IMR-90 (cell line): ENCODE data around the gene TPR. TPM values are rescaled to one million over a fixed set of nuclear protein-coding genes. Genes with fewer than 3 reads are reported as not detected.

ENCODE experiments used
- ATAC-seq: fragments of 200-7000 bp; cut with Tn5 transposase; 2 replicates; pipeline ENCODE4 v1.9.1; 2020; ENCODE audit warnings: low read depth, mild to moderate bottlenecking, moderate library complexity
- BruUV-seq: library from RNA; stranded (reverse); fragments of 400-500 nt; replicated peaks from 2 replicates; lab custom pipeline; 2021; lab: Mats Ljungman, UMichigan
- CTCF ChIA-PET: fragments of 300-600 bp; formaldehyde crosslinking; extraction: SDS; loops from one replicate; lab custom pipeline; 2021; ENCODE audit warnings: antibody characterized with exemption; lab: Yijun Ruan, JAX
- POLR2A ChIA-PET: fragments of 300-600 bp; sonication (Branson Sonifier 250); formaldehyde crosslinking; loops from one replicate; lab custom pipeline; 2022; ENCODE audit warnings: antibody characterized with exemption; ENCODE audit not compliant: unreplicated experiment; lab: Charles Lee
- DNase-seq: peaks from one replicate; pipeline ENCODE4 v3.0.0; 2013
- H2AFZ ChIP-seq: replicated peaks from 2 replicates; pipeline ENCODE3; 2013; ENCODE audit warnings: low read length, mild to moderate bottlenecking; ENCODE audit not compliant: poor library complexity
- H2AK5ac ChIP-seq: 2 replicates; pipeline ENCODE4 v1.6.1; 2013; ENCODE audit warnings: low read depth, low read length, inconsistent platforms
- H2AK9ac ChIP-seq: replicated peaks from 2 replicates; pipeline ENCODE3; 2013; ENCODE audit warnings: mild to moderate bottlenecking, low read depth, low read length, moderate library complexity; ENCODE audit not compliant: poor library complexity
- H2BK120ac ChIP-seq: 2 replicates; pipeline ENCODE4 v1.6.1; 2013; ENCODE audit warnings: low read depth, low read length, inconsistent platforms
- H2BK15ac ChIP-seq: 3 replicates; pipeline ENCODE4 v1.6.1; 2013; ENCODE audit warnings: low read depth, low read length, inconsistent platforms
- H2BK20ac ChIP-seq: 2 replicates; pipeline ENCODE4 v1.6.1; 2013; ENCODE audit warnings: low read depth, mild to moderate bottlenecking, inconsistent platforms, low read length, moderate library complexity
- H2BK5ac ChIP-seq: 2 replicates; pipeline ENCODE4 v1.6.1; 2013; ENCODE audit warnings: mild to moderate bottlenecking, low read depth, low read length, inconsistent platforms; ENCODE audit not compliant: poor library complexity, severe bottlenecking
- H3K14ac ChIP-seq: replicated peaks from 2 replicates; pipeline ENCODE4 v1.6.1; 2013; ENCODE audit warnings: low read depth, low read length, inconsistent platforms
- H3K18ac ChIP-seq: 2 replicates; pipeline ENCODE4 v1.6.1; 2013; ENCODE audit warnings: low read depth, low read length, control low read depth
- H3K23ac ChIP-seq: 2 replicates; pipeline ENCODE4 v1.6.1; 2013; ENCODE audit warnings: low read depth, low read length, inconsistent platforms
- H3K27ac ChIP-seq: 2 replicates; pipeline ENCODE4 v1.5.1; 2013; ENCODE audit warnings: mild to moderate bottlenecking, control low read depth, low read length; ENCODE audit not compliant: insufficient read depth
- H3K27me3 ChIP-seq: 2 replicates; pipeline ENCODE4 v1.6.1; 2013; ENCODE audit warnings: low read length; ENCODE audit not compliant: control insufficient read depth, insufficient read depth
- H3K36me3 ChIP-seq: 2 replicates; pipeline ENCODE4 v1.6.1; 2013; ENCODE audit warnings: low read length, mixed read lengths; ENCODE audit not compliant: control insufficient read depth, insufficient read depth
- H3K4ac ChIP-seq: 2 replicates; pipeline ENCODE4 v1.6.1; 2013; ENCODE audit warnings: low read depth, low read length, inconsistent platforms
- H3K4me1 ChIP-seq: 2 replicates; pipeline ENCODE4 v1.6.1; 2013; ENCODE audit warnings: low read length, mixed read lengths; ENCODE audit not compliant: control insufficient read depth, insufficient read depth
- H3K4me2 ChIP-seq: 2 replicates; pipeline ENCODE4 v1.6.1; 2013; ENCODE audit warnings: low read depth, mild to moderate bottlenecking, control low read depth, low read length, moderate library complexity
- H3K4me3 ChIP-seq: 2 replicates; pipeline ENCODE4 v1.5.1; 2013; ENCODE audit warnings: low read depth, mild to moderate bottlenecking, control low read depth, low read length, moderate library complexity; ENCODE audit not compliant: insufficient read depth
- H3K56ac ChIP-seq: 2 replicates; pipeline ENCODE4 v1.6.1; 2013; ENCODE audit warnings: low read length, inconsistent platforms; ENCODE audit not compliant: insufficient read depth; ENCODE audit errors: extremely low read depth
- H3K79me1 ChIP-seq, 2 experiments: 2 replicates each; pipeline ENCODE4 v1.6.1; 2013; ENCODE audit warnings: low read length in 2 of 2, inconsistent platforms in 1 of 2, low read depth in 1 of 2
- H3K9ac ChIP-seq: 2 replicates; pipeline ENCODE4 v1.6.1; 2013; ENCODE audit warnings: low read depth, low read length, control low read depth
- H3K9me1 ChIP-seq: 2 replicates; pipeline ENCODE4 v1.6.1; 2013; ENCODE audit warnings: low read length, inconsistent platforms; ENCODE audit not compliant: insufficient read depth
- H3K9me3 ChIP-seq: 2 replicates; pipeline ENCODE4 v1.6.1; 2013; ENCODE audit warnings: low read length; ENCODE audit not compliant: control insufficient read depth, insufficient read depth
- H4K20me1 ChIP-seq: 2 replicates; pipeline ENCODE4 v1.6.1; 2013; ENCODE audit warnings: low read length, inconsistent platforms; ENCODE audit not compliant: insufficient read depth
- H4K5ac ChIP-seq: 2 replicates; pipeline ENCODE4 v1.6.1; 2013; ENCODE audit warnings: mild to moderate bottlenecking, low read depth, low read length, control low read depth
- H4K8ac ChIP-seq, 2 experiments: 2 replicates each; pipeline ENCODE4 v1.6.1; 2013; ENCODE audit warnings: low read depth in 2 of 2, low read length in 2 of 2, control low read depth in 1 of 2, inconsistent platforms in 1 of 2
- H4K91ac ChIP-seq: 2 replicates; pipeline ENCODE4 v1.6.1; 2013; ENCODE audit warnings: low read depth, low read length, inconsistent platforms; ENCODE audit not compliant: insufficient read depth
- BHLHE40 ChIP-seq: fragments of 150-350 bp; IDR thresholded peaks from 2 replicates; pipeline ENCODE4 v1.6.1; 2016; ENCODE audit warnings: mild to moderate bottlenecking, low read depth, low read length
- CEBPB ChIP-seq: IDR thresholded peaks from 2 replicates; pipeline ENCODE4 v1.6.1; 2012; ENCODE audit warnings: low read depth, low read length, improper control_type of control experiment
- CHD1 ChIP-seq: IDR thresholded peaks from 2 replicates; pipeline ENCODE4 v1.6.1; 2012; ENCODE audit warnings: low read depth, low read length, improper control_type of control experiment
- FOS ChIP-seq: fragments of 150-350 bp; IDR thresholded peaks from 2 replicates; pipeline ENCODE4 v1.6.1; 2016; ENCODE audit warnings: low read depth, low read length
- MAFK ChIP-seq: IDR thresholded peaks from 2 replicates; pipeline ENCODE4 v1.6.1; 2012; ENCODE audit warnings: low read depth, low read length, improper control_type of control experiment
- MAZ ChIP-seq: IDR thresholded peaks from 2 replicates; pipeline ENCODE4 v1.6.1; 2012; ENCODE audit warnings: low read depth, mild to moderate bottlenecking, low read length, improper control_type of control experiment, moderate library complexity, borderline replicate concordance
- MXI1 ChIP-seq: IDR thresholded peaks from 2 replicates; pipeline ENCODE4 v1.6.1; 2012; ENCODE audit warnings: low read depth, mild to moderate bottlenecking, low read length, moderate library complexity, borderline replicate concordance
- NFE2L2 ChIP-seq: fragments of 150-350 bp; IDR thresholded peaks from 2 replicates; pipeline ENCODE4 v1.6.1; 2016; ENCODE audit warnings: low read depth, mild to moderate bottlenecking, low read length
- POLR2A ChIP-seq: IDR thresholded peaks from 2 replicates; pipeline ENCODE4 v1.6.1; 2012; ENCODE audit warnings: mild to moderate bottlenecking, low read depth, low read length
- RAD21 ChIP-seq: IDR thresholded peaks from 2 replicates; pipeline ENCODE4 v1.6.1; 2012; ENCODE audit warnings: low read length, improper control_type of control experiment
- RCOR1 ChIP-seq: IDR thresholded peaks from 2 replicates; pipeline ENCODE4 v1.6.1; 2012; ENCODE audit warnings: mild to moderate bottlenecking, low read length, improper control_type of control experiment; ENCODE audit not compliant: insufficient replicate concordance
- RFX5 ChIP-seq: IDR thresholded peaks from 2 replicates; pipeline ENCODE4 v1.8.0; 2012; ENCODE audit warnings: low read depth, mild to moderate bottlenecking, low read length, moderate library complexity
- SMC3 ChIP-seq: fragments of 150-350 bp; IDR thresholded peaks from 2 replicates; pipeline ENCODE4 v1.6.1; 2016; ENCODE audit warnings: low read depth, mild to moderate bottlenecking, antibody characterized with exemption, low read length, moderate library complexity
- WGBS, 2 experiments: methylation state at CpG; one replicate each; pipeline versions ENCODE4 v1.1.5 to v1.1.7; 2013; ENCODE audit warnings: missing lambda C conversion rate in 2 of 2; ENCODE audit not compliant: insufficient read length in 1 of 2; ENCODE audit errors: extremely low coverage in 2 of 2; 5-methylcytosine and 5-hydroxymethylcytosine counted together
- dilution Hi-C: fragments of 300-500 bp; cut with HindIII; formaldehyde crosslinking; loops from one replicate; pipeline ENCODE4 v1.14.3; 2018; ENCODE audit warnings: low sequenced_read_pairs; ENCODE audit not compliant: unreplicated experiment
- in situ Hi-C: fragments of 300-500 bp; cut with MboI; formaldehyde crosslinking; loops from 3 replicates; pipeline ENCODE4 v1.14.3; 2019; ENCODE audit warnings: low sequenced_read_pairs, inconsistent platforms, mixed read lengths
- intact Hi-C: fragments of 100-400 bp; cut with micrococcal nuclease; formaldehyde crosslinking; loops from 2 replicates; pipeline ENCODE4 v1.10.0; 2022
- polyA plus RNA-seq, 3 experiments: library from polyadenylated mRNA; depleted of rRNA; stranded (reverse); fragments of >200 nt; gene quantifications; 2 replicates each; pipeline ENCODE4 v1.2.3, GENCODE V29; 2012; ENCODE audit warnings: low replicate concordance in 1 of 3
- total RNA-seq: library from RNA; depleted of rRNA; stranded (reverse); fragments of >200 nt; gene quantifications from 2 replicates; pipeline ENCODE4 v1.2.3, GENCODE V29; 2012
- TF ChIP-seq, protein P1 (sequence below): fragments of 150-350 bp; IDR thresholded peaks from 2 replicates; pipeline ENCODE4 v1.6.1; 2016; ENCODE audit warnings: low read depth, mild to moderate bottlenecking, low read length, moderate library complexity, borderline replicate concordance
- TF ChIP-seq, protein P2 (sequence below): fragments of 150-350 bp; IDR thresholded peaks from 2 replicates; pipeline ENCODE4 v1.6.1; 2017; ENCODE audit warnings: mild to moderate bottlenecking, antibody characterized with exemption, low read length, low read depth
- TF ChIP-seq, protein P3 (sequence below): conservative IDR thresholded peaks from 2 replicates; pipeline ENCODE4 v1.5.1; 2012; ENCODE audit warnings: mild to moderate bottlenecking, low read depth, low read length, improper control_type of control experiment

The TPR gene
- total and polyA plus RNA-seq, 2 of the 4 experiments (the other 2 are of a cell fraction): 38.2 to 60.4 TPM

DNA sequence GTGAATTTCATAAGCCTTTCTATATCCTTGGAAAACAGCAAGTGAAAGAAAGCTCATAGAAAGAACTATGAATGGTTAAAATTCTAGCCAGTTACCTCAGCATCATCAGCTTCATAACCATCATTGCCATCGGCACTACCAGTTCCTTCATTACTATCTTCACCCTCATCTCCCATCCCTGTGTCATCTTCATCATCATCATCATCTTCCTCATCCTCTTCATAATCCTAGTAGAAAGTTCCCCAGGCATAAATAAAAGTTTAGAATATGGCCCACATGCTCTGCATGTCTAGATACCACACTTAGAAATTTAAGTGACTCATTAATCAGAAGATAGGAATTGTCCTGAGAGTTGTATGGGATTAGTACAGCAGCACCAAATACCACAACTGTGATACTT lies 49.0 kb downstream of the TPR start:
- H3K36me3 ChIP-seq: peaks cover 31% of the 10 kb centered on the region
- H3K27ac ChIP-seq: no peak overlapping the region
- ChIA-PET POLR2A (no interaction called here), CTCF (interaction anchor here (0.7 to 1.4 kb wide), 2 partner anchors 10 to 52 kb away, joined by 3 to 6 read pairs; no protein-coding TSS in a partner anchor)
- no peaks in the 10 kb centered on the region for H4K20me1 ChIP-seq
- no peak overlapping the region for H4K91ac ChIP-seq
- H2BK120ac ChIP-seq: no peak overlapping the region
- no peaks in the 10 kb centered on the region for H3K9me3 ChIP-seq
- H3K4me3 ChIP-seq: no peak overlapping the region
- H3K4ac ChIP-seq: no peak overlapping the region
- no peak overlapping the region for H3K14ac ChIP-seq
- peaks cover 2 to 3% of the 10 kb centered on the region in 2 experiments; a peak in 3 of 4 replicates for H3K79me1 ChIP-seq
- no peak overlapping the region for H2AFZ ChIP-seq
- no peaks in the 10 kb centered on the region for H3K27me3 ChIP-seq
- in situ Hi-C loops: no loop called here
- no peak overlapping the region for H2AK5ac ChIP-seq
- intact Hi-C loops: no loop called here
- H3K9ac ChIP-seq: no peak overlapping the region
- H2BK15ac ChIP-seq: no peak overlapping the region
- no peak overlapping the region for H3K18ac ChIP-seq
- H2BK5ac ChIP-seq: no peak overlapping the region
- no peak overlapping the region for H3K23ac ChIP-seq
- BruUV-seq: no TSS peak
- no peak for ATAC-seq
- H3K9me1 ChIP-seq: no peaks in the 10 kb centered on the region
- dilution Hi-C loops: no loop called here
- TF ChIP-seq, protein P1, sequence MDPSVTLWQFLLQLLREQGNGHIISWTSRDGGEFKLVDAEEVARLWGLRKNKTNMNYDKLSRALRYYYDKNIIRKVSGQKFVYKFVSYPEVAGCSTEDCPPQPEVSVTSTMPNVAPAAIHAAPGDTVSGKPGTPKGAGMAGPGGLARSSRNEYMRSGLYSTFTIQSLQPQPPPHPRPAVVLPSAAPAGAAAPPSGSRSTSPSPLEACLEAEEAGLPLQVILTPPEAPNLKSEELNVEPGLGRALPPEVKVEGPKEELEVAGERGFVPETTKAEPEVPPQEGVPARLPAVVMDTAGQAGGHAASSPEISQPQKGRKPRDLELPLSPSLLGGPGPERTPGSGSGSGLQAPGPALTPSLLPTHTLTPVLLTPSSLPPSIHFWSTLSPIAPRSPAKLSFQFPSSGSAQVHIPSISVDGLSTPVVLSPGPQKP: no peak
- TF ChIP-seq RCOR1 (no peak), MXI1 (no peak), BHLHE40 (no peak), CEBPB (no peak), CHD1 (no peak), POLR2A (no peak), MAZ (no peak), FOS (no peak), RFX5 (no peak), RAD21 (no peak), SMC3 (no peak), MAFK (no peak), NFE2L2 (no peak)
- TF ChIP-seq, protein P2, sequence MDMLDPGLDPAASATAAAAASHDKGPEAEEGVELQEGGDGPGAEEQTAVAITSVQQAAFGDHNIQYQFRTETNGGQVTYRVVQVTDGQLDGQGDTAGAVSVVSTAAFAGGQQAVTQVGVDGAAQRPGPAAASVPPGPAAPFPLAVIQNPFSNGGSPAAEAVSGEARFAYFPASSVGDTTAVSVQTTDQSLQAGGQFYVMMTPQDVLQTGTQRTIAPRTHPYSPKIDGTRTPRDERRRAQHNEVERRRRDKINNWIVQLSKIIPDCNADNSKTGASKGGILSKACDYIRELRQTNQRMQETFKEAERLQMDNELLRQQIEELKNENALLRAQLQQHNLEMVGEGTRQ: no peak
- TF ChIP-seq, protein P3, sequence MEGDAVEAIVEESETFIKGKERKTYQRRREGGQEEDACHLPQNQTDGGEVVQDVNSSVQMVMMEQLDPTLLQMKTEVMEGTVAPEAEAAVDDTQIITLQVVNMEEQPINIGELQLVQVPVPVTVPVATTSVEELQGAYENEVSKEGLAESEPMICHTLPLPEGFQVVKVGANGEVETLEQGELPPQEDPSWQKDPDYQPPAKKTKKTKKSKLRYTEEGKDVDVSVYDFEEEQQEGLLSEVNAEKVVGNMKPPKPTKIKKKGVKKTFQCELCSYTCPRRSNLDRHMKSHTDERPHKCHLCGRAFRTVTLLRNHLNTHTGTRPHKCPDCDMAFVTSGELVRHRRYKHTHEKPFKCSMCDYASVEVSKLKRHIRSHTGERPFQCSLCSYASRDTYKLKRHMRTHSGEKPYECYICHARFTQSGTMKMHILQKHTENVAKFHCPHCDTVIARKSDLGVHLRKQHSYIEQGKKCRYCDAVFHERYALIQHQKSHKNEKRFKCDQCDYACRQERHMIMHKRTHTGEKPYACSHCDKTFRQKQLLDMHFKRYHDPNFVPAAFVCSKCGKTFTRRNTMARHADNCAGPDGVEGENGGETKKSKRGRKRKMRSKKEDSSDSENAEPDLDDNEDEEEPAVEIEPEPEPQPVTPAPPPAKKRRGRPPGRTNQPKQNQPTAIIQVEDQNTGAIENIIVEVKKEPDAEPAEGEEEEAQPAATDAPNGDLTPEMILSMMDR: no peak
- no peak overlapping the region for H3K56ac ChIP-seq
- no peak overlapping the region for H2AK9ac ChIP-seq
- no peak overlapping the region for H3K4me2 ChIP-seq
- no peak overlapping the region for H2BK20ac ChIP-seq
- H3K4me1 ChIP-seq: no peaks in the 10 kb centered on the region
- no CpG with 5 or more reads among the region's 1 CpG for whole genome bisulfite sequencing, 2 experiments
- H4K8ac ChIP-seq: no peak overlapping the region
- no peak overlapping the region for H4K5ac ChIP-seq
- DNase-seq: no peak
